PC-9 (cell line): ENCODE results near the gene PRKG1.

ENCODE experiments used
- EZH2 ChIP-seq: fragments of 200-600 bp; sonication (generic); IDR thresholded peaks from 2 replicates; pipeline ENCODE4 v1.8.0; 2017; ENCODE audit warnings: antibody characterized with exemption, low read depth
- TF ChIP-seq, protein P1 (sequence below): fragments of 200-600 bp; sonication (generic); conservative IDR thresholded peaks from 2 replicates; pipeline ENCODE4 v1.6.1; 2017; ENCODE audit warnings: mixed run types, antibody characterized with exemption, mild to moderate bottlenecking, moderate library complexity

GRCh38 chr10:51092402-51092801 is 18.1 kb downstream of the PRKG1 start:
- TF ChIP-seq, protein P1, sequence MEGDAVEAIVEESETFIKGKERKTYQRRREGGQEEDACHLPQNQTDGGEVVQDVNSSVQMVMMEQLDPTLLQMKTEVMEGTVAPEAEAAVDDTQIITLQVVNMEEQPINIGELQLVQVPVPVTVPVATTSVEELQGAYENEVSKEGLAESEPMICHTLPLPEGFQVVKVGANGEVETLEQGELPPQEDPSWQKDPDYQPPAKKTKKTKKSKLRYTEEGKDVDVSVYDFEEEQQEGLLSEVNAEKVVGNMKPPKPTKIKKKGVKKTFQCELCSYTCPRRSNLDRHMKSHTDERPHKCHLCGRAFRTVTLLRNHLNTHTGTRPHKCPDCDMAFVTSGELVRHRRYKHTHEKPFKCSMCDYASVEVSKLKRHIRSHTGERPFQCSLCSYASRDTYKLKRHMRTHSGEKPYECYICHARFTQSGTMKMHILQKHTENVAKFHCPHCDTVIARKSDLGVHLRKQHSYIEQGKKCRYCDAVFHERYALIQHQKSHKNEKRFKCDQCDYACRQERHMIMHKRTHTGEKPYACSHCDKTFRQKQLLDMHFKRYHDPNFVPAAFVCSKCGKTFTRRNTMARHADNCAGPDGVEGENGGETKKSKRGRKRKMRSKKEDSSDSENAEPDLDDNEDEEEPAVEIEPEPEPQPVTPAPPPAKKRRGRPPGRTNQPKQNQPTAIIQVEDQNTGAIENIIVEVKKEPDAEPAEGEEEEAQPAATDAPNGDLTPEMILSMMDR, result no peak
- TF ChIP-seq EZH2, result no peak
